Inferior parietal cortex (tissue), 1 donor: Measurements from ENCODE around the gene FRYL.
"Not testable (repeated sequence)": the region's sequence is repeated elsewhere in the genome, so short reads cannot be mapped to it uniquely, and the experiment has no call there.

Source experiments
- DNase-seq: peaks from one replicate; pipeline ENCODE4 v3.0.0-alpha.2; 2016; ENCODE audit errors: extremely low spot score

Gene FRYL

GRCh38 chr4:48779998-48780864 lies at the start of gene FRYL:
Gene FRYL (minus strand): TSS chr4:48780279. CDS start chr4:48634410, 145,869 bp downstream.
- peak; percentile 99 for DNase-seq

- no peak for DNase-seq
Observed at GRCh38 chr4:48827622-48828021, 47.5 kb upstream of the FRYL start.

GRCh38 chr4:48821431-48821830 lies 41.4 kb upstream of the FRYL start:
- DNase-seq = not testable (repeated sequence)

GRCh38 chr4:48816971-48817370 lies 36.9 kb upstream of the FRYL start:
- DNase-seq = no peak

GRCh38 chr4:48816297-48816696 lies 36.2 kb upstream of the FRYL start:
- not testable (repeated sequence) for DNase-seq

- DNase-seq = no peak
Observed at GRCh38 chr4:48815483-48815882, 35.4 kb upstream of the FRYL start.

- DNase-seq = no peak
Observed at GRCh38 chr4:48813964-48814363, 33.9 kb upstream of the FRYL start.

- no peak for DNase-seq
Observed at GRCh38 chr4:48812866-48813265, 32.8 kb upstream of the FRYL start.

GRCh38 chr4:48804584-48805301 lies 24.7 kb upstream of the FRYL start:
- no peak for DNase-seq

- DNase-seq = no peak
Observed at GRCh38 chr4:48801016-48801715, 21.1 kb upstream of the FRYL start.

- not testable (repeated sequence) for DNase-seq
Observed at GRCh38 chr4:48800155-48800554, 20.1 kb upstream of the FRYL start.

GRCh38 chr4:48799157-48799556 lies 19.1 kb upstream of the FRYL start:
- no peak for DNase-seq

- no peak for DNase-seq
Observed at GRCh38 chr4:48798117-48798516, 18.0 kb upstream of the FRYL start.

GRCh38 chr4:48796927-48797679 lies 17.0 kb upstream of the FRYL start:
- no peak for DNase-seq

GRCh38 chr4:48796191-48796926 lies 16.3 kb upstream of the FRYL start:
- no peak for DNase-seq

- no peak for DNase-seq
Observed at GRCh38 chr4:48795108-48795507, 15.0 kb upstream of the FRYL start.

- no peak for DNase-seq
Observed at GRCh38 chr4:48792348-48793006, 12.4 kb upstream of the FRYL start.

- no peak for DNase-seq
Observed at GRCh38 chr4:48791313-48791712, 11.2 kb upstream of the FRYL start.

- DNase-seq = no peak
Observed at GRCh38 chr4:48790561-48790960, 10.5 kb upstream of the FRYL start.

GRCh38 chr4:48787056-48787455 lies 7.0 kb upstream of the FRYL start:
- DNase-seq = peak; percentile 68
